Fibroblast of pulmonary artery (primary cell): ENCODE data around the gene ST3GAL3.
A peak's percentile ranks its signal among the peaks of the same experiment; 100 is the strongest.

Experiments
- DNase-seq: peaks from one replicate; pipeline ENCODE4 v3.0.0-alpha.2; 2010; ENCODE audit warnings: low read depth
- H3K4me3 ChIP-seq: replicated peaks from 2 replicates; pipeline ENCODE4 v1.5.1; 2011; ENCODE audit warnings: low read depth, mild to moderate bottlenecking, control low read depth, low read length, moderate library complexity
- CTCF ChIP-seq: IDR thresholded peaks from 2 replicates; pipeline ENCODE4 v1.5.1; 2011; ENCODE audit warnings: mild to moderate bottlenecking, control low read depth, low read length, inconsistent platforms; ENCODE audit errors: missing control alignments

The ST3GAL3 gene

GRCh38 chr1:43753422-43753821 is 46.1 kb downstream of the ST3GAL3 start:
- no peak for TF ChIP-seq CTCF
- no peak overlapping the region for H3K4me3 ChIP-seq
- DNase-seq = no peak

GRCh38 chr1:43754892-43755291 is 47.6 kb downstream of the ST3GAL3 start:
- no peak for TF ChIP-seq CTCF
- no peak for DNase-seq
- H3K4me3 ChIP-seq = no peak overlapping the region

- DNase-seq = no peak
- H3K4me3 ChIP-seq = no peak overlapping the region
- no peak for TF ChIP-seq CTCF
Observed at GRCh38 chr1:43757343-43758053, 50.2 kb downstream of the ST3GAL3 start.

GRCh38 chr1:43760745-43761317 is 53.5 kb downstream of the ST3GAL3 start:
- DNase-seq = peak; percentile 41
- no peak for TF ChIP-seq CTCF
- no peak overlapping the region for H3K4me3 ChIP-seq

- no peak overlapping the region for H3K4me3 ChIP-seq
- TF ChIP-seq CTCF = peak; percentile 93
- peak; percentile 95 for DNase-seq
Observed at GRCh38 chr1:43763497-43763973, 56.2 kb downstream of the ST3GAL3 start.

- no peak overlapping the region for H3K4me3 ChIP-seq
- no peak for TF ChIP-seq CTCF
- DNase-seq = no peak
Observed at GRCh38 chr1:43764581-43764980, 57.2 kb downstream of the ST3GAL3 start.
